IMR-90 (cell line): ENCODE results near the gene RBFOX1.

ENCODE experiments used
- BHLHE40 ChIP-seq: fragments of 150-350 bp; IDR thresholded peaks from 2 replicates; pipeline ENCODE4 v1.6.1; 2016; ENCODE audit warnings: mild to moderate bottlenecking, low read depth, low read length
- CHD1 ChIP-seq: IDR thresholded peaks from 2 replicates; pipeline ENCODE4 v1.6.1; 2012; ENCODE audit warnings: low read depth, low read length, improper control_type of control experiment
- FOS ChIP-seq: fragments of 150-350 bp; IDR thresholded peaks from 2 replicates; pipeline ENCODE4 v1.6.1; 2016; ENCODE audit warnings: low read depth, low read length
- MAFK ChIP-seq: IDR thresholded peaks from 2 replicates; pipeline ENCODE4 v1.6.1; 2012; ENCODE audit warnings: low read depth, low read length, improper control_type of control experiment
- MAZ ChIP-seq: IDR thresholded peaks from 2 replicates; pipeline ENCODE4 v1.6.1; 2012; ENCODE audit warnings: low read depth, mild to moderate bottlenecking, low read length, improper control_type of control experiment, moderate library complexity, borderline replicate concordance
- MXI1 ChIP-seq: IDR thresholded peaks from 2 replicates; pipeline ENCODE4 v1.6.1; 2012; ENCODE audit warnings: low read depth, mild to moderate bottlenecking, low read length, moderate library complexity, borderline replicate concordance
- POLR2A ChIP-seq: IDR thresholded peaks from 2 replicates; pipeline ENCODE4 v1.6.1; 2012; ENCODE audit warnings: mild to moderate bottlenecking, low read depth, low read length
- RAD21 ChIP-seq: IDR thresholded peaks from 2 replicates; pipeline ENCODE4 v1.6.1; 2012; ENCODE audit warnings: low read length, improper control_type of control experiment
- RCOR1 ChIP-seq: IDR thresholded peaks from 2 replicates; pipeline ENCODE4 v1.6.1; 2012; ENCODE audit warnings: mild to moderate bottlenecking, low read length, improper control_type of control experiment; ENCODE audit not compliant: insufficient replicate concordance
- RFX5 ChIP-seq: IDR thresholded peaks from 2 replicates; pipeline ENCODE4 v1.8.0; 2012; ENCODE audit warnings: low read depth, mild to moderate bottlenecking, low read length, moderate library complexity
- SMC3 ChIP-seq: fragments of 150-350 bp; IDR thresholded peaks from 2 replicates; pipeline ENCODE4 v1.6.1; 2016; ENCODE audit warnings: low read depth, mild to moderate bottlenecking, antibody characterized with exemption, low read length, moderate library complexity
- TF ChIP-seq, protein P1 (sequence below): conservative IDR thresholded peaks from 2 replicates; pipeline ENCODE4 v1.5.1; 2012; ENCODE audit warnings: mild to moderate bottlenecking, low read depth, low read length, improper control_type of control experiment
- TF ChIP-seq, protein P2 (sequence below): fragments of 150-350 bp; IDR thresholded peaks from 2 replicates; pipeline ENCODE4 v1.6.1; 2017; ENCODE audit warnings: mild to moderate bottlenecking, antibody characterized with exemption, low read length, low read depth
- TF ChIP-seq, protein P3 (sequence below): fragments of 150-350 bp; IDR thresholded peaks from 2 replicates; pipeline ENCODE4 v1.6.1; 2016; ENCODE audit warnings: low read depth, mild to moderate bottlenecking, low read length, moderate library complexity, borderline replicate concordance

DNA sequence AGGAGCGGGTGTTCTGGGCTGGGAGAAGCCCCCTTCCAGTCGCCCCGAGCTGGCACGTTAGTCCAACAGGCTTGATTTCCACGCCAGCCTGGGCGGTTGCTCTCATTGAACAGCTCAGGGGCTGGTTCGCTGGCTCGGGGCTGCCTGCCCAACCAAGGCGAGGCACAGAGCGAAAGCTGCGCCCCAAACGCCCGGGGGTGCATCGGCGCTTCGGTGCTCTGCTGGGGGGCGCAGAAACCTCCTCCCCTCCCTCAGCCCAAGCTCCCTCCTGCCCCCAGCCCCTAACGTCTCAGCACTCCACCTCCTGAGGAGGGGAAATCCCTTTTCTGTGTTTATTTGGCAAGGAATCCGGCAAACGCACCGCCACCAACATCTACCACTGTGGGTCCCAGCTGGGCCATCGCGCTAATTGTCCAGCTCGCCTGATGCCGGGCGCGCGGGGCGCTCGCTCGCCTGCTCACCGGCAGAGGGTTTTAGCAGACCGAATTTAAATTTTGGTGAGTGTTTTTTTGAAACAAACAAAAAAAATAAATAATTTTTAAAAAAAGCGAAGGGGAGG lies 29.5 kb upstream of the RBFOX1 start:
- TF ChIP-seq, protein P1, sequence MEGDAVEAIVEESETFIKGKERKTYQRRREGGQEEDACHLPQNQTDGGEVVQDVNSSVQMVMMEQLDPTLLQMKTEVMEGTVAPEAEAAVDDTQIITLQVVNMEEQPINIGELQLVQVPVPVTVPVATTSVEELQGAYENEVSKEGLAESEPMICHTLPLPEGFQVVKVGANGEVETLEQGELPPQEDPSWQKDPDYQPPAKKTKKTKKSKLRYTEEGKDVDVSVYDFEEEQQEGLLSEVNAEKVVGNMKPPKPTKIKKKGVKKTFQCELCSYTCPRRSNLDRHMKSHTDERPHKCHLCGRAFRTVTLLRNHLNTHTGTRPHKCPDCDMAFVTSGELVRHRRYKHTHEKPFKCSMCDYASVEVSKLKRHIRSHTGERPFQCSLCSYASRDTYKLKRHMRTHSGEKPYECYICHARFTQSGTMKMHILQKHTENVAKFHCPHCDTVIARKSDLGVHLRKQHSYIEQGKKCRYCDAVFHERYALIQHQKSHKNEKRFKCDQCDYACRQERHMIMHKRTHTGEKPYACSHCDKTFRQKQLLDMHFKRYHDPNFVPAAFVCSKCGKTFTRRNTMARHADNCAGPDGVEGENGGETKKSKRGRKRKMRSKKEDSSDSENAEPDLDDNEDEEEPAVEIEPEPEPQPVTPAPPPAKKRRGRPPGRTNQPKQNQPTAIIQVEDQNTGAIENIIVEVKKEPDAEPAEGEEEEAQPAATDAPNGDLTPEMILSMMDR = no peak
- TF ChIP-seq, protein P2, sequence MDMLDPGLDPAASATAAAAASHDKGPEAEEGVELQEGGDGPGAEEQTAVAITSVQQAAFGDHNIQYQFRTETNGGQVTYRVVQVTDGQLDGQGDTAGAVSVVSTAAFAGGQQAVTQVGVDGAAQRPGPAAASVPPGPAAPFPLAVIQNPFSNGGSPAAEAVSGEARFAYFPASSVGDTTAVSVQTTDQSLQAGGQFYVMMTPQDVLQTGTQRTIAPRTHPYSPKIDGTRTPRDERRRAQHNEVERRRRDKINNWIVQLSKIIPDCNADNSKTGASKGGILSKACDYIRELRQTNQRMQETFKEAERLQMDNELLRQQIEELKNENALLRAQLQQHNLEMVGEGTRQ = no peak
- TF ChIP-seq POLR2A (no peak), SMC3 (no peak), FOS (no peak), RCOR1 (no peak), CHD1 (no peak), RAD21 (no peak), RFX5 (no peak), MAZ (no peak), MXI1 (no peak), MAFK (no peak), BHLHE40 (no peak)
- TF ChIP-seq, protein P3, sequence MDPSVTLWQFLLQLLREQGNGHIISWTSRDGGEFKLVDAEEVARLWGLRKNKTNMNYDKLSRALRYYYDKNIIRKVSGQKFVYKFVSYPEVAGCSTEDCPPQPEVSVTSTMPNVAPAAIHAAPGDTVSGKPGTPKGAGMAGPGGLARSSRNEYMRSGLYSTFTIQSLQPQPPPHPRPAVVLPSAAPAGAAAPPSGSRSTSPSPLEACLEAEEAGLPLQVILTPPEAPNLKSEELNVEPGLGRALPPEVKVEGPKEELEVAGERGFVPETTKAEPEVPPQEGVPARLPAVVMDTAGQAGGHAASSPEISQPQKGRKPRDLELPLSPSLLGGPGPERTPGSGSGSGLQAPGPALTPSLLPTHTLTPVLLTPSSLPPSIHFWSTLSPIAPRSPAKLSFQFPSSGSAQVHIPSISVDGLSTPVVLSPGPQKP = no peak
